NCI-H345 (cell line): Measurements from ENCODE around the gene CRYZL1.
A peak's percentile ranks its signal among the peaks of the same experiment; 100 is the strongest.

ENCODE experiments used
- DNase-seq: peaks from one replicate; lab custom pipeline; 2025; lab: John Stamatoyannopoulos, UW

Gene CRYZL1

DNA sequence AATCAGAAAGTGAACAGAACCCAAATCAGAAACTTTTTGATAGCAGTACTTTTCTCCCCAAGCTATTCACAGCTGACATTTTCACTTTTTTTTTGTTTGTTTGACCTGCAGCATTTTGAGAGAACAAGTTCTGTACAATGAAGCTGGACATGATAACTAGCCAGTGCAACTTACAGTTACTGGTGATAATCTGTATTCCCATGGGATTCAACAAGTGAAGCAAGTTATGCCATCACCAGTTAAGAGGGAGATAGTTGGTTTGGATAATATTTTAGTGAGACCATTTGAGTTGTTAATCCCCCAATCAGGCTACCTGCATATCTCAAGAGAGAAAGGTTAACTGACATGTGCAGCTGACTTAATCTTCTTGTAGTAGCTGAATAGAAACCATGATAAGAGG lies 80.6 kb downstream of the CRYZL1 start:
- no peak for DNase-seq

DNA sequence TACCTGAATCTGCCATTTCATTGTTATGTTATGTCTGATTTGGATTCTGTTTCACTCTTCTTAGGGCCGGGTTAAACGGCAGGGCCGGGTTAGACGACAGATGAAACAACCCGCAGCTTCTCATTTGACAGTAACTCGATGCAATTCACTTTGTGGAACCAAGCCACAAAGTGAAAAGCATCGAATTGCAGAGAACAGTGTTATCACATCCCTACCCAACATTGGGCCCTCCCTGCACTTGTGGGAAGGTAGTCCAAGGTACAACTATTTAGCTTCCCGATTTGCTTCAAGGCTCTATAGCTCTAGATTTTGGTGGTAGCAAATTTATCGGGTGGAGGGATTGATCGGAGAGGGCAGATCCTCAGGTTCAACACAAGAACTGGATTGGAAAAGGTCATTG lies 81.7 kb downstream of the CRYZL1 start:
- DNase-seq = no peak

DNA sequence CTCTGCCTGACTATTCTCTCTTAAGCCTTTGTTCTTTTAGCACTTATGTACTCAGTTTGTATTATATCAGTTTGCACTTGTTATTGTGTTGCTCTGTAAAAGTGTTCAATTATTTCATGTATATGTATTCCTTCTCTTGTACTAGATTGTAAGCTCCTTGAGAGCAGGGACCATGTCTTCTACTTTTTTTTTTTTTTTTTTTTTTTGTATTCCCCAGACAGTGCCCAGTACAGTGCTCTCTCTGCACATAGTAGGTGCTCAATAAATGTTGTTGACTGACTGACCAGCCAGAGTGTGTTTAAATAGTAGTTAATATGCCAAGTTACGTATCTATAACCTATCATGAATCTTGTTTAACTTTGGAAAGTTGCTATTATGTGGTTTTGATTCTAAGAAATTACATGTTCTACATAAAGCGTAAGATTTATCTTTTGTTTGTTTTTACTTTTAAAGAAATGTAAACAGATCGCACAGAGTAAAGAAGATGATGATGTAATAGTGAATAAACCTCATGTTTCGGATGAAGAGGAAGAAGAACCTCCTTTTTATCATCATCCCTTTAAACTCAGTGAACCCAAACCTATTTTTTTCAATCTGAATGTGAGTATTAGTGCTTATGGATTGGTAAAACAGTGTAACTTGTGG lies 82.6 kb downstream of the CRYZL1 start:
- no peak for DNase-seq

DNA sequence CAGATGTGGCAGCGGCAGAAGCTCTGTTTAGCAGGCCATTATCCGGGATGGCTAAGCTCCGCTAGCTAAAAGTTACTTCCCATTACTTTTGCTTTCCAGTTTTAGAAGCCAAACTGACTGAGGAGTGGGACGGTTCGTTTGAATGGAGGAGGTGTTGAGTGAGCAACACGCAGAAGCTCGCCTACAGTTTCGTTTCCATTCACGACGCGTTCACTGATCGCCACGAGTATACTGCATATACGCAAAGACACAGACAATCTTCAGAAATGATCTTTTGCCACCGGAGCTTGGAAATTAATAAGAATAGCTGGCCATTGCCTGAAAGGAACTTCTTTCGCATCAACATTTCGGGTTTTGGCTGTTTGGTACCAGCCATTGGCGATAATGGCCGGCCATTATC lies 84.1 kb downstream of the CRYZL1 start:
- DNase-seq = no peak

DNA sequence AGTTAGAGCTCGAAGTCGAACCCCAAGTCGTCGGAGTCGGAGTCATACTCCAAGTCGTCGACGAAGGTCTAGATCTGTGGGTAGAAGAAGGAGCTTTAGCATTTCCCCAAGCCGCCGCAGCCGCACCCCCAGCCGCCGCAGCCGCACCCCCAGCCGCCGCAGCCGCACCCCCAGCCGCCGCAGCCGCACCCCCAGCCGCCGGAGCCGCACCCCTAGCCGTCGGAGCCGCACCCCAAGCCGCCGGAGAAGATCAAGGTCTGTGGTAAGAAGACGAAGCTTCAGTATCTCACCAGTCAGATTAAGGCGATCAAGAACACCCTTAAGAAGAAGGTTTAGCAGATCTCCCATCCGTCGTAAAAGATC lies 86.6 kb downstream of the CRYZL1 start:
- no peak for DNase-seq

DNA sequence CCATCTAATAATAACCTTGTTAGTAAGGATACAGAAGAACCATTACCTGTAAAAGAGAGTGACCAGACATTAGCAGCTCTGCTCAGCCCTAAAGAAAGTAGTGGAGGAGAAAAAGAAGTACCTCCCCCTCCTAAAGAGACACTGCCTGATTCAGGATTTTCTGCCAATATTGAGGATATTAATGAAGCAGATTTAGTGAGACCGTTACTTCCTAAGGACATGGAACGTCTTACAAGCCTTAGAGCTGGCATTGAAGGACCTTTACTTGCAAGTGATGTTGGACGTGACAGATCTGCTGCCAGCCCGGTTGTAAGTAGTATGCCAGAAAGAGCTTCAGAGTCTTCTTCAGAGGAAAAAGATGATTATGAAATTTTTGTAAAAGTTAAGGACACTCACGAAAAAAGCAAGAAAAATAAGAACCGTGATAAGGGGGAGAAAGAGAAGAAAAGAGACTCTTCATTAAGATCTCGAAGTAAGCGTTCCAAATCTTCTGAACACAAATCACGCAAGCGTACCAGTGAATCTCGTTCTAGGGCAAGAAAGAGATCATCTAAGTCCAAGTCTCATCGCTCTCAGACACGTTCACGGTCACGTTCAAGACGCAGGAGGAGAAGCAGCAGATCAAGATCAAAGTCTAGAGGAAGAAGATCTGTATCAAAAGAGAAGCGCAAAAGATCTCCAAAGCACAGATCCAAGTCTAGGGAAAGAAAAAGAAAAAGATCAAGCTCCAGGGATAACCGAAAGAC lies 87.1 kb downstream of the CRYZL1 start:
- no peak for DNase-seq

DNA sequence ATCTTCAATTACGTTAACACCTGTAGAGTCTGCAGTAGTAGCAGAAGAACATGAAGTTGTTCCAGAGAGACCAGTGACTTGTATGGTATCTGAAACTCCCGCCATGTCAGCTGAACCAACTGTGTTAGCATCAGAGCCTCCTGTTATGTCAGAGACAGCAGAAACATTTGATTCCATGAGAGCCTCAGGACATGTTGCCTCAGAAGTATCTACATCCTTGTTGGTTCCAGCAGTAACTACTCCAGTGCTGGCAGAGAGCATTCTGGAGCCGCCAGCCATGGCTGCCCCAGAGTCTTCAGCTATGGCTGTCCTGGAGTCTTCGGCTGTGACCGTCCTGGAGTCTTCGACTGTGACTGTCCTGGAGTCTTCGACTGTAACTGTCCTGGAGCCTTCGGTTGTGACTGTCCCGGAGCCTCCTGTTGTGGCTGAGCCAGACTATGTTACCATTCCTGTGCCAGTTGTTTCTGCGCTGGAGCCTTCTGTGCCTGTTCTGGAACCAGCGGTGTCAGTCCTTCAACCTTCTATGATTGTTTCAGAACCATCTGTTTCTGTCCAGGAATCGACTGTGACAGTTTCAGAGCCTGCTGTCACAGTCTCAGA lies 88.4 kb downstream of the CRYZL1 start:
- DNase-seq = no peak

DNA sequence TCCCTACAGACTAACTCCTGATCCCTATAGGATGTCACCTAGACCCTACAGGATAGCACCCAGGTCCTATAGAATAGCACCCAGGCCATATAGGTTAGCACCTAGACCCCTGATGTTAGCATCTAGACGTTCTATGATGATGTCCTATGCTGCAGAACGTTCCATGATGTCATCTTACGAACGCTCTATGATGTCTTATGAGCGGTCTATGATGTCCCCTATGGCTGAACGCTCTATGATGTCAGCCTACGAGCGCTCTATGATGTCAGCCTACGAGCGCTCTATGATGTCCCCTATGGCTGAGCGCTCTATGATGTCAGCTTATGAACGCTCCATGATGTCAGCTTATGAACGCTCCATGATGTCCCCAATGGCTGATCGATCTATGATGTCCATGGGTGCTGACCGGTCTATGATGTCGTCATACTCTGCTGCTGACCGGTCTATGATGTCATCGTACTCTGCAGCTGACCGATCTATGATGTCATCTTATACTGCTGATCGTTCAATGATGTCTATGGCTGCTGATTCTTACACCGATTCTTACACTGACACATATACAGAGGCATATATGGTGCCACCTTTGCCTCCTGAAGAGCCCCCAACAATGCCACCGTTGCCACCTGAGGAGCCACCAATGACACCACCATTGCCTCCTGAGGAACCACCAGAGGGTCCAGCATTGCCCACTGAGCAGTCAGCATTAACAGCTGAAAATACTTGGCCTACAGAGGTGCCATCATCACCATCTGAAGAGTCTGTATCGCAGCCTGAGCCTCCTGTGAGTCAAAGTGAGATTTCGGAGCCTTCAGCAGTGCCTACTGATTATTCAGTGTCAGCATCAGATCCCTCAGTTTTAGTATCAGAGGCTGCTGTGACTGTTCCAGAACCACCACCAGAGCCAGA lies 89.2 kb downstream of the CRYZL1 start:
- no peak for DNase-seq

DNA sequence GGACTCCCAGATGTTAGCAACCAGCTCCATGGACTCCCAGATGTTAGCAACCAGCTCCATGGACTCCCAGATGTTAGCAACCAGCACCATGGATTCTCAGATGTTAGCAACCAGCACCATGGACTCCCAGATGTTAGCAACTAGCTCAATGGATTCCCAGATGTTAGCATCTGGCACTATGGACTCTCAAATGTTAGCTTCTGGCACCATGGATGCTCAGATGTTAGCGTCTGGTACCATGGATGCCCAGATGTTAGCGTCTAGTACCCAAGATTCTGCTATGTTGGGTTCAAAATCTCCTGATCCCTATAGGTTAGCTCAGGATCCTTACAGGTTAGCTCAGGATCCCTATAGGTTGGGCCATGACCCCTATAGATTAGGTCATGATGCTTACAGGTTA lies 89.9 kb downstream of the CRYZL1 start:
- DNase-seq = no peak

DNA sequence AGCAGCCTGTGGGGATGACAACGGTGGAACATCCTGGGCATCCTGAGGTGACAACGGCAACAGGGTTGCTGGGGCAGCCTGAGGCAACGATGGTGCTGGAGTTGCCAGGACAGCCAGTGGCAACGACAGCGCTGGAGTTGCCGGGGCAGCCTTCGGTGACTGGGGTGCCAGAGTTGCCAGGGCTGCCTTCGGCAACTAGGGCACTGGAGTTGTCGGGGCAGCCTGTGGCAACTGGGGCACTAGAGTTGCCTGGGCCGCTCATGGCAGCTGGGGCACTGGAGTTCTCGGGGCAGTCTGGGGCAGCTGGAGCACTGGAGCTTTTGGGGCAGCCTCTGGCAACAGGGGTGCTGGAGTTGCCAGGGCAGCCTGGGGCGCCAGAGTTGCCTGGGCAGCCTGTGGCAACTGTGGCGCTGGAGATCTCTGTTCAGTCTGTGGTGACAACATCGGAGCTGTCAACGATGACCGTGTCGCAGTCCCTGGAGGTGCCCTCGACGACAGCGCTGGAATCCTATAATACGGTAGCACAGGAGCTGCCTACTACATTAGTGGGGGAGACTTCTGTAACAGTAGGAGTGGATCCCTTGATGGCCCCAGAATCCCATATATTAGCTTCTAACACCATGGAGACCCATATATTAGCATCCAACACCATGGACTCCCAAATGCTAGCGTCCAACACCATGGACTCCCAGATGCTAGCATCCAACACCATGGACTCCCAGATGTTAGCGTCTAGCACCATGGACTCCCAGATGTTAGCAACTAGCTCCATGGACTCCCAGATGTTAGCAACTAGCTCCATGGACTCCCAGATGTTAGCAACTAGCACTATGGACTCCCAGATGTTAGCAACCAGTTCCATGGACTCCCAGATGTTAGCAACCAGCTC lies 90.5 kb downstream of the CRYZL1 start:
- DNase-seq = no peak

DNA sequence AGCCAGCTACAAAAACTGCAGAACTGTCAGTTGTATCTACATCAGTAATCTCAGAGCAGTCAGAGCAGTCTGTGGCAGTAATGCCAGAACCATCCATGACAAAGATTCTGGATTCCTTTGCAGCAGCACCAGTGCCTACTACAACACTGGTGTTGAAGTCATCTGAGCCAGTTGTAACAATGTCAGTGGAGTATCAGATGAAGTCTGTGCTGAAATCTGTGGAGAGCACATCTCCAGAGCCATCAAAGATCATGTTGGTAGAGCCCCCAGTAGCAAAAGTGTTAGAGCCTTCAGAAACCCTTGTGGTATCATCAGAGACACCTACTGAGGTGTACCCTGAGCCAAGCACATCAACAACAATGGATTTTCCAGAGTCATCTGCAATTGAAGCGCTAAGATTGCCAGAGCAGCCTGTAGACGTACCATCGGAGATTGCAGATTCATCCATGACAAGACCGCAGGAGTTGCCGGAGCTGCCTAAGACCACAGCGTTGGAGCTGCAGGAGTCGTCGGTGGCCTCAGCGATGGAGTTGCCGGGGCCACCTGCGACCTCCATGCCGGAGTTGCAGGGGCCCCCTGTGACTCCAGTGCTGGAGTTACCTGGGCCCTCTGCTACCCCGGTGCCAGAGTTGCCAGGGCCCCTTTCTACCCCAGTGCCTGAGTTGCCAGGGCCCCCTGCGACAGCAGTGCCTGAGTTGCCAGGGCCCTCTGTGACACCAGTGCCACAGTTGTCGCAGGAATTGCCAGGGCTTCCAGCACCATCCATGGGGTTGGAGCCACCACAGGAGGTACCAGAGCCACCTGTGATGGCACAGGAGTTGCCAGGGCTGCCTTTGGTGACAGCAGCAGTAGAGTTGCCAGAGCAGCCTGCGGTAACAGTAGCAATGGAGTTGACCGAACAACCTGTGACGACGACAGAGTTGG lies 91.4 kb downstream of the CRYZL1 start:
- DNase-seq = no peak

DNA sequence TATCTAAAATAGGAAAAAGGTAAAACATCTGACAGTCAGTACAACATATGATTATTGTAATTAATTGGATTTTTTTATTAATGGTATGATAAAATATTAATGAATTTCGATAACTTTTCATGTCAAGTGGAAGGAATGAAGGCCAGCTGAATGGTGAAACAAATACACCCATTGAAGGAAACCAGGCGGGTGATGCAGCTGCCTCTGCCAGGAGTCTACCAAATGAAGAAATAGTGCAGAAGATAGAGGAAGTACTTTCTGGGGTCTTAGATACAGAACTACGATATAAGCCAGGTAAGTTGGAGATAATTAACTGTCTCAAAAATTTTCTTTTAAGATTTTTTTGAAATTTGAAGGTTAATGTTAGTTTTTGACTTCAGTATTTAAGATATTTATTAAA lies 95.5 kb downstream of the CRYZL1 start:
- no peak for DNase-seq

DNA sequence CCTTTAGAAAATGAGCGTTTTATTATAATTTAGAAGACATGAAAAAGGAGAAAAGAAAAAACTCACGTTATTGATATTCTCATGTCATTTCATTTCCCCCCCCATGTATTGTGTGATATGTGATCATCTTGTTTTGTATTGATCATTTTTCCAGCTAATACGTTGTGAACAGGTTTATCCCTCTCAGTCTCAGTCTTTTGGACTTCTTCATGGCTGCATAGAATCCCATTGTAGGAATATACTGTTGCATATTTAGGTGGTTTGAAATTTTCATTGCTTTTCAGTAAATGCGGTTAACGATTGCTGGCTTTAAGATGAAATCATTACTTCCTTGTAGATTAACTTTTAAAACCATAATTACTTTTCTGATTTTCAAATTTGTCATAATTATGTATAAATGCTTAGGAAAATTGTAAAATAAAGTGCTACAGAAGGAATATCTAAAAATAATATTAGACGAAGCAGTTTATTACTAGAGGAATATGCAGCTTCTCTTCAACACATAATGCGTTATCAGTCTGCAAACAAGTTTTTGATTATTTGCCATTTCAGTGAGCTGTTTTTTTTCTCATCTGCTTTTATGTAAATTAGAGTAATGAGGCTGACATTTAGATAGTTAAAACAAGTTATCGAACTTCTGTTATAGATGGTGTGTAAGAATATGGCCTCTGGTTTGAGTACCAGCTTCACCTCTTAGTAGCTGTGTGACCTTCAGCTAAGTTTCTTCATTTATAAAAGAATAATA lies 96.9 kb downstream of the CRYZL1 start:
- DNase-seq = no peak

DNA sequence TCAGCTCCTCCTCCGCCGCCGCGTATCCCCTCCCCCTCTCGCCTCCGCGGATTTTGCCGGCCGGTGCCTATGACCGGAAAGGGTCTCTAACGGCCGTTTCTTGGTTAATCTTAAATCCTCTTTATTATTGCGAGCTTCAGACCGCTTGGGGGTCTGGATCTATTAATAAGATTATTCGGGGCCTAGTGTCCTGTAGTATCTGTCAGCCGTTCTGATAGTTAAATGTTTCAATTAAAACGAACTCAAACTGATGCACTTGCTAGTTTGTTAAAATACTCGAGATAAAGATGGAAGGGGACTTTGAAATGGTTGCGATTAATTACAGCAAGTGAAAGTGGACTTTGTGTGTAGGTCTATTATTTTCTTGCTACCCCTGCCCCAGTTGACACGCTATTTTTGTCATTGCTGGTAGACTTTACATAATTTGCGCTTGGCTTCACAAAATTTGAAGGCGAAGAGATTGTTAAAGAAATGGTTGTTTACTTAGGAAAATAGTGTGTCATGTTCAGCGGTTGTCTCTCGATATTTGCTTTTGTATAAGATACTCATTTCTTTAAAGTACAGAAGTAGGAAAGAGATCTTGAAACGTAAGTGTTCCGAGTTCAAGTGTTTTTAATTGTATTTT lies 97.9 kb downstream of the CRYZL1 start:
- no peak for DNase-seq

DNA sequence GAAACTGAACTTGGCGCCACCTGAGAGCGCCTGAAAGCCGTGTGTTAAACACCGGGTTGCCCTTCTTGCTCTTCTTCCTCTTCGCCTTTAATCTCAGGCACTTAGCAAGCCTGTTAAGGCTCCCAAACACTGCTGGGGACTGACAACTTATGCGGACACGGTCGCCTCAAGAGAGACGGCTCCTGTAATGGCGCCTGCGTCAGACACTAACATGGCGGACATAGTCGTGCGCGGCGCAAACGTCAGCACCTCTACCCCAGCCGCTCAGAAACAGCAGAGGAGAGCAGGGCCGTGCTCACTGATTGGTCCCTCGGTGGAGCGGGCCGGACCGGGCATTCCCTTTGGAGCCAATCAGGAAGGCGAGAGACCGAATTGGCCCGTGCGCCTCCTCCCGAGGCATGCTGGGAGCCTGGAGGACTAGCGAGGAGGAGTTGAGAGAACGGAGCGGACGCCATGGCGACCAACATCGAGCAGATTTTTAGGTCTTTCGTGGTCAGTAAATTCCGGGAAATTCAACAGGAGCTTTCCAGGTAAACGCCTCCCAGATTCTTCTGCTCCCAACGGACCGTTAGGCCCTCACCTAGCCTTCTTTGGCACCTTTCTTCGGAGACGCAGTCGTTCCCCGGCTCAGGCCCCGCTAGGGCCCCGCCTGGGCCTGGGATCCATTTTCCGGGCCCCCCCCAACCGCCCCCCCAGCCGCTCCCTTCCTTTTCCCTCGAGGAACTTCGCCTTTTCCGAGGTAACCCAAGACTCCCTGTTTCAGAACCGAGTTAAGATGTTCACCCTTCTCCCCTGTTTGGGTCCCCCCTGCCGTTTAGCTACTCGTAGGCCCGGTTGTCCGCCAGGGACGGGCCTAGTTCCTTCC lies 98.7 kb downstream of the CRYZL1 start, which contains the start of gene SON:
TSS of gene SON (plus strand) at position 399 of the 865 bp plus-strand sequence. CDS start at position 454, 55 bp downstream.
- DNase-seq = peak; percentile 100

DNA sequence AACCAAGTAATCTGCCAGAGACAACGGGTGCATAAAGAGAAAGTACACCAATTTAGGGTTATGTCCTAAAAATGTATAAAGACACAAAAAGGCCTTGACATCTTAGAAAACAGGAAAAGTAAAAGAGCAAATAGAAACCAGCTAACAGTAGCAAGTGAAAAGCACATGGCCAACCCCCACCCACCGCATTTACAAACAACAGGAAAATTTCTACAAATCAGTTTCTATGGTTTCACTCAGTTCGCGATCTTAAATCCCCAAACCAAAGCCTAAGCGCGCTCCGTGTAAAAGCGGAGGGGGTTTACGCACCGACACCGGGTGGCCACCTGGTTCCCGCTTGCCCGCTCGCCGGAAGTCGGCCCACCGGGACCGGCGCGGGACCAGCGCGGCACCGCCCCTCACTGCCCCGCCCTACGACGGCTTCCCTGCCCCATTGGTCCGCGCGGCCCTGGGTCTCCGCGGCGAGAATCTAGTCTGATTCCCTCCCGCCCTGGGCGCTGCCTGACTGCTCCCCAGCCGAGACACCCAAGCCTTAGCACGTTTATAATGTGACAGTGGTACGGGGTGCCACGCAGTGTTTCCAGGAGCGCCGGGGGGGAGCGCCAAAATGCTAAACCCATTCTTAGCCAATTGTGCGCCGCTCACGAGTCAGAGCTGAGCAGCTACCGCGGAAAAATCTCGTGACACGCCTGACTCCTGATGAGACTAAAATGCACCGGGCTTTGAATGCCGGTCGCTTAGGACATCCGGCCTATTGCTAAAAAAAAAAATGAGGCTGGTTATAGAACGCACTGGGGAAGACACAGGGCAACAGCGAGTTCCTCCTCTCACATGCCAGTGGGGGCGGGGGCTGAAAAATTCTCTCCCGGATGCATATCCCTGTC lies 99.5 kb downstream of the CRYZL1 start, which contains the start of gene GART:
TSS of gene GART (minus strand) at position 362 of the 884 bp plus-strand sequence. CDS start 2,802 bp downstream, outside the sequence.
- peak; percentile 93 for DNase-seq
